Measurements from ENCODE around the gene FOXS1. TPM values are rescaled to one million over a fixed set of nuclear protein-coding genes. Genes with fewer than 3 reads are reported as not detected.

The FOXS1 gene
- total RNA-seq, 1 donor, result 0.36 TPM

- DNase-seq (ENCODE audit: insufficient read length, low spot score, missing footprints), result peak; percentile 77
- Histone ChIP-seq H3K4me3 (ENCODE audit: insufficient read depth, low read length) (no peak overlapping the region), H3K4me2 (ENCODE audit: insufficient read depth, low read length) (no peak overlapping the region), H3K27ac (ENCODE audit: low read depth, low read length) (no peak overlapping the region), H3K36me3 (ENCODE audit: insufficient read depth, low read length) (no peaks in the 10 kb centered on the region), H3K9me3 (ENCODE audit: low read depth, low read length) (no peaks in the 10 kb centered on the region), H2AFZ (ENCODE audit: low read length) (no peak overlapping the region), H3K27me3 (ENCODE audit: insufficient read depth, low read length) (peaks cover 3% of the 10 kb centered on the region), H3K79me2 (ENCODE audit: insufficient read depth, low read length) (no peaks in the 10 kb centered on the region), H3K4me1 (ENCODE audit: insufficient read depth, low read length) (peaks cover 35% of the 10 kb centered on the region), H4K20me1 (ENCODE audit: insufficient read depth, low read length) (peaks cover 18% of the 10 kb centered on the region)
- TF ChIP-seq CTCF (IDR thresholded peaks at IDR 0.05; ENCODE audit: extremely low read depth, low read depth, low read length), result no peak
Measured at GRCh38 chr20:31833931-31834521, 11.4 kb downstream of the FOXS1 start.

GRCh38 chr20:31833130-31833930 is 12.1 kb downstream of the FOXS1 start:
- Histone ChIP-seq H3K27me3 (ENCODE audit: insufficient read depth, low read length) (peaks cover 3% of the 10 kb centered on the region), H3K9me3 (ENCODE audit: low read depth, low read length) (no peaks in the 10 kb centered on the region), H3K4me3 (ENCODE audit: insufficient read depth, low read length) (no peak overlapping the region), H2AFZ (ENCODE audit: low read length) (no peak overlapping the region), H3K79me2 (ENCODE audit: insufficient read depth, low read length) (no peaks in the 10 kb centered on the region), H4K20me1 (ENCODE audit: insufficient read depth, low read length) (peaks cover 18% of the 10 kb centered on the region), H3K36me3 (ENCODE audit: insufficient read depth, low read length) (no peaks in the 10 kb centered on the region), H3K4me1 (ENCODE audit: insufficient read depth, low read length) (peaks cover 29% of the 10 kb centered on the region), H3K4me2 (ENCODE audit: insufficient read depth, low read length) (no peak overlapping the region), H3K27ac (ENCODE audit: low read depth, low read length) (no peak overlapping the region)
- DNase-seq (ENCODE audit: insufficient read length, low spot score, missing footprints), result peak; percentile 95
- peak; percentile 91 for TF ChIP-seq CTCF (IDR thresholded peaks at IDR 0.05; ENCODE audit: extremely low read depth, low read depth, low read length)

GRCh38 chr20:31831771-31832306 is 13.6 kb downstream of the FOXS1 start:
- Histone ChIP-seq H3K4me2 (ENCODE audit: insufficient read depth, low read length) (no peak overlapping the region), H3K79me2 (ENCODE audit: insufficient read depth, low read length) (no peaks in the 10 kb centered on the region), H3K4me3 (ENCODE audit: insufficient read depth, low read length) (no peak overlapping the region), H3K4me1 (ENCODE audit: insufficient read depth, low read length) (peaks cover 14% of the 10 kb centered on the region), H3K27me3 (ENCODE audit: insufficient read depth, low read length) (peaks cover 3% of the 10 kb centered on the region), H3K27ac (ENCODE audit: low read depth, low read length) (no peak overlapping the region), H3K9me3 (ENCODE audit: low read depth, low read length) (no peaks in the 10 kb centered on the region), H3K36me3 (ENCODE audit: insufficient read depth, low read length) (no peaks in the 10 kb centered on the region), H2AFZ (ENCODE audit: low read length) (no peak overlapping the region), H4K20me1 (ENCODE audit: insufficient read depth, low read length) (peaks cover 13% of the 10 kb centered on the region)
- DNase-seq (ENCODE audit: insufficient read length, low spot score, missing footprints), result peak; percentile 66
- TF ChIP-seq CTCF (IDR thresholded peaks at IDR 0.05; ENCODE audit: extremely low read depth, low read depth, low read length), result no peak

GRCh38 chr20:31831211-31831610 is 14.2 kb downstream of the FOXS1 start:
- H3K79me2 ChIP-seq (ENCODE audit: insufficient read depth, low read length), result no peaks in the 10 kb centered on the region
- peak; percentile 3 for DNase-seq (ENCODE audit: insufficient read length, low spot score, missing footprints)
- H3K4me3 ChIP-seq (ENCODE audit: insufficient read depth, low read length), result no peak overlapping the region
- H2AFZ ChIP-seq (ENCODE audit: low read length), result no peak overlapping the region
- no peak for TF ChIP-seq CTCF (IDR thresholded peaks at IDR 0.05; ENCODE audit: extremely low read depth, low read depth, low read length)
- no peak overlapping the region for H3K4me2 ChIP-seq (ENCODE audit: insufficient read depth, low read length)
- no peaks in the 10 kb centered on the region for H3K36me3 ChIP-seq (ENCODE audit: insufficient read depth, low read length)
- no peak overlapping the region for H3K27ac ChIP-seq (ENCODE audit: low read depth, low read length)
- H3K4me1 ChIP-seq (ENCODE audit: insufficient read depth, low read length), result peaks cover 8% of the 10 kb centered on the region
- H3K9me3 ChIP-seq (ENCODE audit: low read depth, low read length), result no peaks in the 10 kb centered on the region
- H3K27me3 ChIP-seq (ENCODE audit: insufficient read depth, low read length), result peaks cover 3% of the 10 kb centered on the region
- H4K20me1 ChIP-seq (ENCODE audit: insufficient read depth, low read length), result peaks cover 13% of the 10 kb centered on the region
